Effector memory CD4-positive, alpha-beta T cell (primary cell): ENCODE results near the gene SGTA.
"Not testable (repeated sequence)": the region's sequence is repeated elsewhere in the genome, so short reads cannot be mapped to it uniquely, and the experiment has no call there.

Experiments used
- DNase-seq, 3 donors: peaks; one replicate each; pipeline ENCODE4 v3.0.0-alpha.2; 2020
- H3K27ac ChIP-seq: 2 replicates; pipeline ENCODE4 v1.7.0; 2013; ENCODE audit warnings: mild to moderate bottlenecking, low read length, moderate library complexity; ENCODE audit not compliant: insufficient read depth, poor library complexity, severe bottlenecking
- H3K27me3 ChIP-seq: replicated peaks from 2 replicates; pipeline ENCODE4 v1.7.0; 2013; ENCODE audit warnings: mild to moderate bottlenecking, low read length; ENCODE audit not compliant: insufficient read depth, control insufficient read depth, poor library complexity, severe bottlenecking
- H3K36me3 ChIP-seq: 2 replicates; pipeline ENCODE4 v1.7.0; 2013; ENCODE audit warnings: mild to moderate bottlenecking, low read length, moderate library complexity; ENCODE audit not compliant: control insufficient read depth, insufficient read depth
- H3K4me1 ChIP-seq: 2 replicates; pipeline ENCODE4 v1.7.0; 2013; ENCODE audit warnings: low read length, mild to moderate bottlenecking; ENCODE audit not compliant: control insufficient read depth, insufficient read depth, poor library complexity, severe bottlenecking
- H3K4me3 ChIP-seq: 2 replicates; pipeline ENCODE4 v1.7.0; 2013; ENCODE audit warnings: low read length, low read depth, mild to moderate bottlenecking; ENCODE audit not compliant: insufficient read depth, poor library complexity, severe bottlenecking
- H3K9me3 ChIP-seq: 2 replicates; pipeline ENCODE4 v1.7.0; 2013; ENCODE audit warnings: mild to moderate bottlenecking, low read length, moderate library complexity; ENCODE audit not compliant: control insufficient read depth

SGTA gene

DNA sequence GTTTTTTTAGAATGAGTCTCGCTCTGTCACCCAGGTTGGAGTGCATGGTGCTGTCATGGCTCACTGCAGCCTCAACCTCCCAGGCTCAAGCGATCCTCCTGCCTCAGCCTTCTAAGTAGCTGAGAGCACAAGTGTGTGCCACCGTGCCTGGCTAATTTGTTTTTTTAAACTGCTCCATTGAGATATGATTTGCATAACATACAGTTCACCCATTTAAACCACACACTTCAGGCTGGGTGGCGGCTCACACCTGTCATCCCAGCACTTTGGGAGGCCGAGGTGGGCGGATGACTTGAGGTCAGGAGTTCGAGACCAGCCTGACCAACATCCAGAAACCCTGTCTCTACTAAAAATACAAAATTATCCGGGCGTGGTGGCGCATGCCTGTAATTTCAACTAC lies 9.6 kb upstream of the SGTA start:
- not testable (repeated sequence) for DNase-seq, H3K4me1 ChIP-seq, H3K9me3 ChIP-seq, H3K4me3 ChIP-seq, H3K27ac ChIP-seq, H3K27me3 ChIP-seq
- peaks cover 11% of the 10 kb centered on the region for H3K36me3 ChIP-seq

- Histone ChIP-seq H3K4me3 (no peak overlapping the region), H3K4me1 (no peaks in the 10 kb centered on the region), H3K27me3 (no peaks in the 10 kb centered on the region), H3K36me3 (peaks cover 6% of the 10 kb centered on the region), H3K9me3 (no peaks in the 10 kb centered on the region), H3K27ac (no peak overlapping the region)
- no peak for DNase-seq
These were observed 8.8 kb upstream of the SGTA start for GRCh38 chr19:2791876-2792275.

GRCh38 chr19:2791440-2791839 lies 8.4 kb upstream of the SGTA start:
- no peak for DNase-seq
- no peaks in the 10 kb centered on the region for H3K27me3 ChIP-seq
- no peaks in the 10 kb centered on the region for H3K9me3 ChIP-seq
- H3K27ac ChIP-seq = no peak overlapping the region
- H3K4me1 ChIP-seq = no peaks in the 10 kb centered on the region
- no peak overlapping the region for H3K4me3 ChIP-seq
- H3K36me3 ChIP-seq = peaks cover 6% of the 10 kb centered on the region

GRCh38 chr19:2790557-2791271 lies 7.6 kb upstream of the SGTA start:
- H3K4me3 ChIP-seq = no peak overlapping the region
- H3K9me3 ChIP-seq = no peaks in the 10 kb centered on the region
- H3K27ac ChIP-seq = no peak overlapping the region
- DNase-seq = no peak
- no peaks in the 10 kb centered on the region for H3K27me3 ChIP-seq
- H3K36me3 ChIP-seq = peaks cover 6% of the 10 kb centered on the region
- H3K4me1 ChIP-seq = peaks cover 6% of the 10 kb centered on the region

- Histone ChIP-seq H3K4me3 (no peak overlapping the region), H3K9me3 (no peaks in the 10 kb centered on the region), H3K27me3 (no peaks in the 10 kb centered on the region), H3K36me3 (peaks cover 6% of the 10 kb centered on the region), H3K27ac (no peak overlapping the region), H3K4me1 (peaks cover 8% of the 10 kb centered on the region)
- DNase-seq = no peak
These were observed 7.1 kb upstream of the SGTA start for GRCh38 chr19:2790194-2790556.

GRCh38 chr19:2788237-2788636 lies 5.2 kb upstream of the SGTA start:
- Histone ChIP-seq H3K4me1 (peaks cover 18% of the 10 kb centered on the region), H3K36me3 (peaks cover 6% of the 10 kb centered on the region), H3K4me3 (no peak overlapping the region), H3K27me3 (no peaks in the 10 kb centered on the region), H3K9me3 (no peaks in the 10 kb centered on the region), H3K27ac (no peak overlapping the region)
- no peak for DNase-seq

- Histone ChIP-seq H3K36me3 (peaks cover 6% of the 10 kb centered on the region), H3K4me3 (no peak overlapping the region), H3K4me1 (peaks cover 24% of the 10 kb centered on the region), H3K27ac (no peak overlapping the region), H3K27me3 (no peaks in the 10 kb centered on the region), H3K9me3 (no peaks in the 10 kb centered on the region)
- DNase-seq = no peak
These were observed 4.0 kb upstream of the SGTA start for GRCh38 chr19:2787115-2787514.

GRCh38 chr19:2785244-2785997 lies 2.3 kb upstream of the SGTA start, which contains the start of gene THOP1:
Gene THOP1 (plus strand): TSS chr19:2785503. CDS start chr19:2785663, 160 bp downstream.
- Histone ChIP-seq H3K4me3 (peak within 1 kb of the TSS; percentile 86), H3K9me3 (no peaks in the 10 kb centered on the region), H3K27me3 (no peaks in the 10 kb centered on the region), H3K4me1 (peaks cover 25% of the 10 kb centered on the region), H3K27ac (peak within 1 kb of the TSS; percentile 66), H3K36me3 (no peaks in the 10 kb centered on the region)
- peak; percentile 97 to 98 (median 97) for DNase-seq

- peaks cover 2% of the 10 kb centered on the region for H3K36me3 ChIP-seq
- no peak for DNase-seq
- peak overlapping the region; percentile 94 for H3K4me3 ChIP-seq
- H3K27ac ChIP-seq = peak overlapping the region; percentile 19
- H3K27me3 ChIP-seq = no peaks in the 10 kb centered on the region
- peaks cover 25% of the 10 kb centered on the region for H3K4me1 ChIP-seq
- H3K9me3 ChIP-seq = no peaks in the 10 kb centered on the region
These were observed 690 bp upstream of the SGTA start for GRCh38 chr19:2783781-2784145.

DNA sequence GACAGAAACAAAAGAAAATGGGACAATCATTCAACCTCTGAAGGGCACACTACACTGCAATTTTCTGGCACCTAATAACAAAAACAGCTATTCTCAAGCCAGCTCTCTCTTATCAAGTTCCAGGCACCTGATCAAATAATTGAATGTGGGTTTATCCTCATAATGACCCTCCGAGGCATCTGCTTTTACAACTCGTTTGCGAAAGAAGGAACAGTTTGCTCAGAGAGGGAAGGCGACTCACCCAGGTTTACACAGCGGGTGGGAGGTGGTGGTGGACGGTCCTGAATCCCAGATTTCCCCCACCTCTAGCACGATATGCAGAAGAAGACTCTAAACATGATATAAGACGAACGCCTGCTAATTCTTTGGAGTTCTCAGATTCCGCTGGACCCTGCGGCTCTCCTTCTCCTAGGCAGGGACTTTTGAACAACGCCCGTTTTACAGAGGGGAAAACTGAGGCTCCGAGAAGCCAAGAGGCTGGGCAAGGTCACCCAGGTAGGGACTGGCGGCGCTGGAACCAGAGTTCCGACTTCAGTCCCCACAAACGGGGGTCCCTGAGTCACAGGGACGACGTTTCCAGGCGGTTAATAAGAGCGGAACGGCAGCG lies 641 bp downstream of the SGTA start:
- Histone ChIP-seq H3K27ac (peak overlapping the region; percentile 91), H3K4me3 (peak overlapping the region; percentile 94), H3K4me1 (peaks cover 25% of the 10 kb centered on the region), H3K36me3 (peaks cover 6% of the 10 kb centered on the region), H3K27me3 (no peaks in the 10 kb centered on the region), H3K9me3 (no peaks in the 10 kb centered on the region)
- DNase-seq = no peak
